ENCODE results near the gene TENT4A. TPM values are rescaled to one million over a fixed set of nuclear protein-coding genes. Genes with fewer than 3 reads are reported as not detected.

TENT4A gene
- total and polyA plus RNA-seq, 10 of the 15 experiments (the other 5 are each of a cell fraction or from before 2014, with no cell fraction given) = 1.4 to 30.6 (median 12.5) TPM

DNA sequence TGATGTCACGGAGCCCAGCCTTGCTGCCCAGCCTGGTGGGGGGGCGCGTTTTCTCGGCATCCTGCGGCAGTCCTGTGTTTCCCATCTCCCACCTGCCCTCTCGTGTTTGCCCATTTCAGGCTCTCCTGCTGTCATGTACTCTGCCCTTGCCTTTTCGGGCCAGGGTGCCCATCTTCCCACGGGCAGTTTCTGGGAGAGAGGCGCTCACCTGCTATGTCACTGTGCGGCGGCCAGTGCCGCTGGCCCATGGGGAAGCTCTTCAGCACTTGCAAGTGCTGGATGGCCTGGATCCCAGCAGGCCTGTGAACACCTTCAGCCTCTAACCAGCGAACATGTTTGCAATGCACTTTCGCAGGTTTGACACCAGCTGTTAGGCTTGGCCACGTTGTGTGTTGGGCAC, 46.5 kb upstream of the TENT4A start:
- ChIA-PET RAD21 (ENCODE audit: unreplicated experiment) (no interaction called here), CTCF (no interaction called here), SMC1A (ENCODE audit: uncharacterized antibody, unreplicated experiment) (no interaction called here), POLR2A (no interaction called here)
- DNase-seq (ENCODE audit: low read depth, low spot score) (no peak), FAIRE-seq (no peak), ATAC-seq (no peak)
- Histone ChIP-seq H3K27ac (ENCODE audit: control insufficient read depth, insufficient read depth) (no peak overlapping the region), H3K4me3 (no peak overlapping the region), H3K9me3 (replicated peaks; ENCODE audit: control insufficient read depth, insufficient read depth, low read length) (no peaks in the 10 kb centered on the region), H3K4me1 (ENCODE audit: control insufficient read depth, insufficient read depth, low read length) (no peaks in the 10 kb centered on the region), H3K9ac (ENCODE audit: control insufficient read depth, insufficient read depth, low read length) (no peak overlapping the region), H3K79me2 (ENCODE audit: control insufficient read depth, insufficient read depth, low read length) (no peaks in the 10 kb centered on the region), H2AFZ (ENCODE audit: control insufficient read depth, low read depth, low read length) (no peak overlapping the region), H3K27me3 (replicated peaks in 1 of 2; ENCODE audit: control insufficient read depth in 2 of 2, insufficient read depth in 2 of 2, low read length in 1 of 2) (no peaks in the 10 kb centered on the region), H4K20me1 (ENCODE audit: control insufficient read depth, insufficient read depth) (no peaks in the 10 kb centered on the region), H3K36me3 (ENCODE audit: control insufficient read depth in 2 of 2, insufficient read depth in 2 of 2, low read length in 1 of 2) (peaks cover 0 to 3% of the 10 kb centered on the region in 2 experiments; a peak in 2 of 4 replicates), H3K4me2 (ENCODE audit: control insufficient read depth, insufficient read depth) (no peak overlapping the region)
- no TSS peak for BruUV-seq (replicated peaks)
- in situ Hi-C loops (cut with MboI) = no loop called here
- intact Hi-C loops (cut with micrococcal nuclease; ENCODE audit: unreplicated experiment) = no loop called here
- TF ChIP-seq, protein P1, sequence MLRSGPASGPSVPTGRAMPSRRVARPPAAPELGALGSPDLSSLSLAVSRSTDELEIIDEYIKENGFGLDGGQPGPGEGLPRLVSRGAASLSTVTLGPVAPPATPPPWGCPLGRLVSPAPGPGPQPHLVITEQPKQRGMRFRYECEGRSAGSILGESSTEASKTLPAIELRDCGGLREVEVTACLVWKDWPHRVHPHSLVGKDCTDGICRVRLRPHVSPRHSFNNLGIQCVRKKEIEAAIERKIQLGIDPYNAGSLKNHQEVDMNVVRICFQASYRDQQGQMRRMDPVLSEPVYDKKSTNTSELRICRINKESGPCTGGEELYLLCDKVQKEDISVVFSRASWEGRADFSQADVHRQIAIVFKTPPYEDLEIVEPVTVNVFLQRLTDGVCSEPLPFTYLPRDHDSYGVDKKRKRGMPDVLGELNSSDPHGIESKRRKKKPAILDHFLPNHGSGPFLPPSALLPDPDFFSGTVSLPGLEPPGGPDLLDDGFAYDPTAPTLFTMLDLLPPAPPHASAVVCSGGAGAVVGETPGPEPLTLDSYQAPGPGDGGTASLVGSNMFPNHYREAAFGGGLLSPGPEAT (IDR thresholded peaks at IDR 0.05; ENCODE audit: low read depth) = no peak
- TF ChIP-seq PRDM15 (CRISPR knock-in tag; IDR thresholded peaks at IDR 0.05) (no peak), IKZF2 (IDR thresholded peaks at IDR 0.05) (no peak), ZBED1 (IDR thresholded peaks at IDR 0.05; ENCODE audit: borderline replicate concordance) (no peak), ETV6 (conservative IDR thresholded peaks at IDR 0.05 in 1 of 2, IDR thresholded peaks at IDR 0.05 in 1 of 2; ENCODE audit: borderline replicate concordance in 1 of 2, low read depth in 1 of 2) (no peak), CHD4 (IDR thresholded peaks at IDR 0.05) (no peak), SREBF2 (IDR thresholded peaks at IDR 0.05; ENCODE audit: low read length) (no peak), RBBP5 (conservative IDR thresholded peaks at IDR 0.05) (no peak), PAX5 (IDR thresholded peaks at IDR 0.05; ENCODE audit: borderline replicate concordance, low read depth, low read length) (no peak), RUNX3 (IDR thresholded peaks at IDR 0.05; ENCODE audit: low read length) (no peak)
- TF ChIP-seq, protein P2, sequence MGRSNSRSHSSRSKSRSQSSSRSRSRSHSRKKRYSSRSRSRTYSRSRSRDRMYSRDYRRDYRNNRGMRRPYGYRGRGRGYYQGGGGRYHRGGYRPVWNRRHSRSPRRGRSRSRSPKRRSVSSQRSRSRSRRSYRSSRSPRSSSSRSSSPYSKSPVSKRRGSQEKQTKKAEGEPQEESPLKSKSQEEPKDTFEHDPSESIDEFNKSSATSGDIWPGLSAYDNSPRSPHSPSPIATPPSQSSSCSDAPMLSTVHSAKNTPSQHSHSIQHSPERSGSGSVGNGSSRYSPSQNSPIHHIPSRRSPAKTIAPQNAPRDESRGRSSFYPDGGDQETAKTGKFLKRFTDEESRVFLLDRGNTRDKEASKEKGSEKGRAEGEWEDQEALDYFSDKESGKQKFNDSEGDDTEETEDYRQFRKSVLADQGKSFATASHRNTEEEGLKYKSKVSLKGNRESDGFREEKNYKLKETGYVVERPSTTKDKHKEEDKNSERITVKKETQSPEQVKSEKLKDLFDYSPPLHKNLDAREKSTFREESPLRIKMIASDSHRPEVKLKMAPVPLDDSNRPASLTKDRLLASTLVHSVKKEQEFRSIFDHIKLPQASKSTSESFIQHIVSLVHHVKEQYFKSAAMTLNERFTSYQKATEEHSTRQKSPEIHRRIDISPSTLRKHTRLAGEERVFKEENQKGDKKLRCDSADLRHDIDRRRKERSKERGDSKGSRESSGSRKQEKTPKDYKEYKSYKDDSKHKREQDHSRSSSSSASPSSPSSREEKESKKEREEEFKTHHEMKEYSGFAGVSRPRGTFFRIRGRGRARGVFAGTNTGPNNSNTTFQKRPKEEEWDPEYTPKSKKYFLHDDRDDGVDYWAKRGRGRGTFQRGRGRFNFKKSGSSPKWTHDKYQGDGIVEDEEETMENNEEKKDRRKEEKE (IDR thresholded peaks at IDR 0.05) = no peak
- TF ChIP-seq, protein P3, sequence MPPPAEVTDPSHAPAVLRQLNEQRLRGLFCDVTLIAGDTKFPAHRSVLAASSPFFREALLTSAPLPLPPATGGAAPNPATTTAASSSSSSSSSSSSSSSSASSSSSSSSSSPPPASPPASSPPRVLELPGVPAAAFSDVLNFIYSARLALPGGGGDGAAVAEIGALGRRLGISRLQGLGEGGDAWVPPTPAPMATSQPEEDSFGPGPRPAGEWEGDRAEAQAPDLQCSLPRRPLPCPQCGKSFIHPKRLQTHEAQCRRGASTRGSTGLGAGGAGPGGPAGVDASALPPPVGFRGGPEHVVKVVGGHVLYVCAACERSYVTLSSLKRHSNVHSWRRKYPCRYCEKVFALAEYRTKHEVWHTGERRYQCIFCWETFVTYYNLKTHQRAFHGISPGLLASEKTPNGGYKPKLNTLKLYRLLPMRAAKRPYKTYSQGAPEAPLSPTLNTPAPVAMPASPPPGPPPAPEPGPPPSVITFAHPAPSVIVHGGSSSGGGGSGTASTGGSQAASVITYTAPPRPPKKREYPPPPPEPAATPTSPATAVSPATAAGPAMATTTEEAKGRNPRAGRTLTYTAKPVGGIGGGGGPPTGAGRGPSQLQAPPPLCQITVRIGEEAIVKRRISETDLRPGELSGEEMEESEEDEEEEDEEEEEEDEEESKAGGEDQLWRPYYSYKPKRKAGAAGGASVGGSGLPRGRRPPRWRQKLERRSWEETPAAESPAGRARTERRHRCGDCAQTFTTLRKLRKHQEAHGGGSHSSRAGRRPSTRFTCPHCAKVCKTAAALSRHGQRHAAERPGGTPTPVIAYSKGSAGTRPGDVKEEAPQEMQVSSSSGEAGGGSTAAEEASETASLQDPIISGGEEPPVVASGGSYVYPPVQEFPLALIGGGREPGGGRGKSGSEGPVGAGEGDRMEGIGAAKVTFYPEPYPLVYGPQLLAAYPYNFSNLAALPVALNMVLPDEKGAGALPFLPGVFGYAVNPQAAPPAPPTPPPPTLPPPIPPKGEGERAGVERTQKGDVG (CRISPR knock-in tag; IDR thresholded peaks at IDR 0.05) = no peak
- 94% methylated on average over 15 of the region's 15 CpGs for WGBS (ENCODE audit: insufficient coverage, insufficient replicate concordance, low lambda C conversion rate, missing lambda C conversion rate)
